Neural progenitor cell (in vitro differentiated cells): ENCODE measurements around the gene C2orf15. TPM values are rescaled to one million over a fixed set of nuclear protein-coding genes. Genes with fewer than 3 reads are reported as not detected.

Experiments
- DNase-seq: peaks from one replicate; pipeline ENCODE4 v3.0.0-alpha.2; 2016; ENCODE audit warnings: low spot score
- H2AFZ ChIP-seq: fragments of 200-600 bp; sonication (generic); replicated peaks from 2 replicates; pipeline ENCODE4 v1.6.1; 2016; ENCODE audit warnings: antibody characterized with exemption
- H3F3A ChIP-seq: fragments of 200-600 bp; sonication (generic); 2 replicates; pipeline ENCODE4 v1.6.1; 2016; ENCODE audit warnings: antibody characterized with exemption, low read depth
- H3K27ac ChIP-seq: fragments of 200-600 bp; sonication (generic); 2 replicates; pipeline ENCODE4 v1.5.1; 2016; ENCODE audit warnings: mild to moderate bottlenecking
- H3K27me3 ChIP-seq: fragments of 200-600 bp; sonication (generic); 2 replicates; pipeline ENCODE4 v1.6.1; 2016; ENCODE audit warnings: mild to moderate bottlenecking, moderate library complexity
- H3K36me3 ChIP-seq: fragments of 200-600 bp; sonication (generic); 2 replicates; pipeline ENCODE4 v1.5.1; 2016
- H3K4me1 ChIP-seq: fragments of 200-600 bp; sonication (generic); 2 replicates; pipeline ENCODE4 v1.6.1; 2016; ENCODE audit warnings: mixed run types
- H3K4me2 ChIP-seq: fragments of 200-600 bp; sonication (generic); 2 replicates; pipeline ENCODE4 v1.6.1; 2016
- H3K4me3 ChIP-seq: fragments of 200-600 bp; sonication (generic); 2 replicates; pipeline ENCODE4 v1.5.1; 2016
- H3K79me2 ChIP-seq: fragments of 200-600 bp; sonication (generic); 2 replicates; pipeline ENCODE4 v1.6.1; 2016; ENCODE audit warnings: low read depth
- H3K9ac ChIP-seq: fragments of 200-600 bp; sonication (generic); 2 replicates; pipeline ENCODE4 v1.6.1; 2016
- H3K9me3 ChIP-seq: fragments of 200-600 bp; sonication (generic); 2 replicates; pipeline ENCODE4 v1.5.1; 2016; ENCODE audit warnings: low read depth
- H4K20me1 ChIP-seq: fragments of 200-600 bp; sonication (generic); 2 replicates; pipeline ENCODE4 v1.6.1; 2016; ENCODE audit warnings: low read depth
- H3K27ac Mint-ChIP-seq: 3 replicates; pipeline ENCODE4 v1.8.0; 2021; ENCODE audit warnings: mixed read lengths
- H3K27me3 Mint-ChIP-seq: 2 replicates; pipeline ENCODE4 v1.8.0; 2022; ENCODE audit warnings: low read depth, mild to moderate bottlenecking, inconsistent platforms, moderate library complexity, mixed read lengths; ENCODE audit not compliant: insufficient read depth
- H3K36me3 Mint-ChIP-seq: 3 replicates; pipeline ENCODE4 v1.8.0; 2021; ENCODE audit warnings: mixed read lengths
- H3K4me1 Mint-ChIP-seq: 3 replicates; pipeline ENCODE4 v1.8.0; 2021; ENCODE audit warnings: mixed read lengths
- H3K4me3 Mint-ChIP-seq: 3 replicates; pipeline ENCODE4 v1.8.0; 2021; ENCODE audit warnings: mild to moderate bottlenecking, moderate library complexity, mixed read lengths
- H3K9me3 Mint-ChIP-seq: 3 replicates; pipeline ENCODE4 v1.8.0; 2020; ENCODE audit warnings: mixed read lengths
- CTCF ChIP-seq: fragments of 200-600 bp; sonication (generic); IDR thresholded peaks from 2 replicates; pipeline ENCODE4 v1.5.1; 2017; ENCODE audit warnings: antibody characterized with exemption, mild to moderate bottlenecking
- EZH2 ChIP-seq: fragments of 200-600 bp; sonication (generic); IDR thresholded peaks from 2 replicates; pipeline ENCODE4 v1.6.1; 2017; ENCODE audit warnings: antibody characterized with exemption, mild to moderate bottlenecking, moderate library complexity
- EZH2phosphoT487 ChIP-seq: fragments of 200-600 bp; sonication (generic); IDR thresholded peaks from 2 replicates; pipeline ENCODE4 v1.6.1; 2017; ENCODE audit warnings: antibody characterized with exemption
- total RNA-seq: library from RNA; depleted of rRNA; stranded (reverse); fragments of >200 nt; gene quantifications from 2 replicates; pipeline ENCODE4 v1.2.3, GENCODE V29; 2015; ENCODE audit warnings: low replicate concordance

The C2orf15 gene
- total RNA-seq, 1 donor from 2014 or later: 5.8 TPM

GRCh38 chr2:99104006-99104405 lies 37.5 kb upstream of the C2orf15 start:
- H3K9me3 ChIP-seq: no peaks in the 10 kb centered on the region
- no peaks in the 10 kb centered on the region for H3F3A ChIP-seq
- no peak overlapping the region for H3K4me2 ChIP-seq
- no peak overlapping the region for H3K4me3 ChIP-seq
- Mint-ChIP-seq H3K36me3 (no peaks in the 10 kb centered on the region), H3K9me3 (no peaks in the 10 kb centered on the region), H3K27me3 (no peaks in the 10 kb centered on the region), H3K4me1 (no peaks in the 10 kb centered on the region), H3K27ac (no peak overlapping the region), H3K4me3 (no peak overlapping the region)
- no peak overlapping the region for H3K27ac ChIP-seq
- H3K36me3 ChIP-seq: no peaks in the 10 kb centered on the region
- H3K4me1 ChIP-seq: no peaks in the 10 kb centered on the region
- H3K79me2 ChIP-seq: no peaks in the 10 kb centered on the region
- TF ChIP-seq EZH2 (no peak), EZH2phosphoT487 (no peak), CTCF (no peak)
- no peaks in the 10 kb centered on the region for H4K20me1 ChIP-seq
- no peaks in the 10 kb centered on the region for H3K27me3 ChIP-seq
- DNase-seq: no peak
- H3K9ac ChIP-seq: no peak overlapping the region
- no peak overlapping the region for H2AFZ ChIP-seq

GRCh38 chr2:99106913-99107312 lies 34.6 kb upstream of the C2orf15 start:
- H4K20me1 ChIP-seq: no peaks in the 10 kb centered on the region
- no peak overlapping the region for H3K9ac ChIP-seq
- no peaks in the 10 kb centered on the region for H3F3A ChIP-seq
- H3K27me3 ChIP-seq: no peaks in the 10 kb centered on the region
- no peaks in the 10 kb centered on the region for H3K36me3 ChIP-seq
- no peaks in the 10 kb centered on the region for H3K9me3 ChIP-seq
- H2AFZ ChIP-seq: no peak overlapping the region
- no peak for DNase-seq
- H3K27ac ChIP-seq: no peak overlapping the region
- no peaks in the 10 kb centered on the region for H3K9me3 Mint-ChIP-seq
- H3K27ac Mint-ChIP-seq: no peak overlapping the region
- no peaks in the 10 kb centered on the region for H3K27me3 Mint-ChIP-seq
- no peaks in the 10 kb centered on the region for H3K79me2 ChIP-seq
- H3K36me3 Mint-ChIP-seq: no peaks in the 10 kb centered on the region
- H3K4me1 Mint-ChIP-seq: no peaks in the 10 kb centered on the region
- TF ChIP-seq EZH2phosphoT487: no peak
- TF ChIP-seq EZH2: no peak
- TF ChIP-seq CTCF: no peak
- H3K4me1 ChIP-seq: no peaks in the 10 kb centered on the region
- no peak overlapping the region for H3K4me3 ChIP-seq
- H3K4me2 ChIP-seq: no peak overlapping the region
- no peak overlapping the region for H3K4me3 Mint-ChIP-seq

GRCh38 chr2:99111236-99111635 lies 30.3 kb upstream of the C2orf15 start:
- H3K4me3 Mint-ChIP-seq: no peak overlapping the region
- H3K27ac Mint-ChIP-seq: no peak overlapping the region
- H3F3A ChIP-seq: no peaks in the 10 kb centered on the region
- H4K20me1 ChIP-seq: no peaks in the 10 kb centered on the region
- no peak overlapping the region for H3K4me3 ChIP-seq
- TF ChIP-seq EZH2phosphoT487 (no peak), EZH2 (no peak), CTCF (no peak)
- H3K9me3 ChIP-seq: no peaks in the 10 kb centered on the region
- no peaks in the 10 kb centered on the region for H3K9me3 Mint-ChIP-seq
- no peaks in the 10 kb centered on the region for H3K79me2 ChIP-seq
- H3K27ac ChIP-seq: no peak overlapping the region
- DNase-seq: no peak
- H3K27me3 Mint-ChIP-seq: no peaks in the 10 kb centered on the region
- H3K36me3 Mint-ChIP-seq: no peaks in the 10 kb centered on the region
- no peaks in the 10 kb centered on the region for H3K27me3 ChIP-seq
- H3K36me3 ChIP-seq: no peaks in the 10 kb centered on the region
- H2AFZ ChIP-seq: no peak overlapping the region
- H3K4me1 Mint-ChIP-seq: peaks cover 2% of the 10 kb centered on the region
- no peak overlapping the region for H3K9ac ChIP-seq
- no peak overlapping the region for H3K4me2 ChIP-seq
- peaks cover 6% of the 10 kb centered on the region for H3K4me1 ChIP-seq

GRCh38 chr2:99111945-99112344 lies 29.6 kb upstream of the C2orf15 start:
- H3K4me3 Mint-ChIP-seq: no peak overlapping the region
- Histone ChIP-seq H3F3A (no peaks in the 10 kb centered on the region), H3K9ac (no peak overlapping the region), H3K27me3 (no peaks in the 10 kb centered on the region), H2AFZ (no peak overlapping the region), H3K9me3 (no peaks in the 10 kb centered on the region), H3K4me1 (peaks cover 6% of the 10 kb centered on the region), H3K36me3 (no peaks in the 10 kb centered on the region), H3K4me3 (no peak overlapping the region), H4K20me1 (no peaks in the 10 kb centered on the region), H3K27ac (no peak overlapping the region), H3K79me2 (no peaks in the 10 kb centered on the region), H3K4me2 (no peak overlapping the region)
- H3K36me3 Mint-ChIP-seq: no peaks in the 10 kb centered on the region
- H3K27me3 Mint-ChIP-seq: no peaks in the 10 kb centered on the region
- H3K27ac Mint-ChIP-seq: no peak overlapping the region
- no peak for DNase-seq
- H3K9me3 Mint-ChIP-seq: no peaks in the 10 kb centered on the region
- TF ChIP-seq EZH2: no peak
- no peak for TF ChIP-seq CTCF
- TF ChIP-seq EZH2phosphoT487: no peak
- peaks cover 2% of the 10 kb centered on the region for H3K4me1 Mint-ChIP-seq
